Measurements from ENCODE around the gene NOTUM.

DNA sequence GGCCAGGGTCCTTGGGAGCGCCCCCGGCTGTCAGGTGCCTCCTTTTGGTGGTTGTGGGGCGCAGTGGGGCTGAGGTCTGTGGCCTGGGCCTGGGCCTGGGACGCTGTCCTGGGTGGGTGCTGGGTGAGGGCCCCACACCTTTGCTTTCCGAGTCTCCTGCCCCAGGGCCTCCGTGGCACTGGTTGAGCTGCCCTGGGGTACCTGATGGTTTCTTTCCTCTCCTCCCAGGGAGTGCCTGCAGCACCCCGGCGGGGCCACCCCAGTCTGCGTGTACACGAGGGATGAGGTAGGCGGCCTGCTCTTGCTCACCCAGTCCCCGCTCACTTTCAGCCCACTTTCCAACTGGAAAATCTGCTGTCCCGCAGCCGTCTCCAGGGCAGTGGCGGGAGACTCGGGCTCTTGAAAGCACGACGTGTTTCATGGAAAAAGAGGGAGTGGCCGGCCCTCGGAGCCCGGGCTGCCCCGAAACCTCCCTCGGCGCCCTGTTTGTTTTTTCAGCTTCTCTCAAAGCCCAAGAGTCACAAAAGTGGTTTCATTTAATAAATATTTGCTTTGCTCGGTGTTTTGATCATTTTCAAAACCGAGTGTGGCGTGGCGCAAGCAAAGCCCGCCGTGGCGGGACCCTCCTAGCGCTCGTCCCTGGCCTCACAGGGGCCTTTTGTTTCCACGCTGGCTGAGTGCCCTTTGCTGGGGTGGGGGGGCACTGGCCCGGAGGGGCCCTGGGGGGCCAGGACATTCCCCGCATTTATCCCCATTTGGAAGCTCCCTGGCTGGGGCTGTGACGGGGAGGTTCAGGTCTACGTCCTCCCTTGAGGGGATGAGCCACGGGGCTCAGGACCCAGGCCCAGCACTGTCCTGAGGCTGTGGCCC is 33.8 kb upstream of the NOTUM start:
- TF ChIP-seq POLR2A (IDR thresholded peaks at IDR 0.05), result no peak
- TF ChIP-seq, protein P1, sequence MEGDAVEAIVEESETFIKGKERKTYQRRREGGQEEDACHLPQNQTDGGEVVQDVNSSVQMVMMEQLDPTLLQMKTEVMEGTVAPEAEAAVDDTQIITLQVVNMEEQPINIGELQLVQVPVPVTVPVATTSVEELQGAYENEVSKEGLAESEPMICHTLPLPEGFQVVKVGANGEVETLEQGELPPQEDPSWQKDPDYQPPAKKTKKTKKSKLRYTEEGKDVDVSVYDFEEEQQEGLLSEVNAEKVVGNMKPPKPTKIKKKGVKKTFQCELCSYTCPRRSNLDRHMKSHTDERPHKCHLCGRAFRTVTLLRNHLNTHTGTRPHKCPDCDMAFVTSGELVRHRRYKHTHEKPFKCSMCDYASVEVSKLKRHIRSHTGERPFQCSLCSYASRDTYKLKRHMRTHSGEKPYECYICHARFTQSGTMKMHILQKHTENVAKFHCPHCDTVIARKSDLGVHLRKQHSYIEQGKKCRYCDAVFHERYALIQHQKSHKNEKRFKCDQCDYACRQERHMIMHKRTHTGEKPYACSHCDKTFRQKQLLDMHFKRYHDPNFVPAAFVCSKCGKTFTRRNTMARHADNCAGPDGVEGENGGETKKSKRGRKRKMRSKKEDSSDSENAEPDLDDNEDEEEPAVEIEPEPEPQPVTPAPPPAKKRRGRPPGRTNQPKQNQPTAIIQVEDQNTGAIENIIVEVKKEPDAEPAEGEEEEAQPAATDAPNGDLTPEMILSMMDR (IDR thresholded peaks at IDR 0.05), result no peak

Measured in thyroid gland (tissue), 4 donors.